GDM1 (cell line): ENCODE measurements around the gene SCARB1.

Source experiments
- DNase-seq: peaks from one replicate; lab custom pipeline; 2025; lab: John Stamatoyannopoulos, UW

SCARB1 gene

DNA sequence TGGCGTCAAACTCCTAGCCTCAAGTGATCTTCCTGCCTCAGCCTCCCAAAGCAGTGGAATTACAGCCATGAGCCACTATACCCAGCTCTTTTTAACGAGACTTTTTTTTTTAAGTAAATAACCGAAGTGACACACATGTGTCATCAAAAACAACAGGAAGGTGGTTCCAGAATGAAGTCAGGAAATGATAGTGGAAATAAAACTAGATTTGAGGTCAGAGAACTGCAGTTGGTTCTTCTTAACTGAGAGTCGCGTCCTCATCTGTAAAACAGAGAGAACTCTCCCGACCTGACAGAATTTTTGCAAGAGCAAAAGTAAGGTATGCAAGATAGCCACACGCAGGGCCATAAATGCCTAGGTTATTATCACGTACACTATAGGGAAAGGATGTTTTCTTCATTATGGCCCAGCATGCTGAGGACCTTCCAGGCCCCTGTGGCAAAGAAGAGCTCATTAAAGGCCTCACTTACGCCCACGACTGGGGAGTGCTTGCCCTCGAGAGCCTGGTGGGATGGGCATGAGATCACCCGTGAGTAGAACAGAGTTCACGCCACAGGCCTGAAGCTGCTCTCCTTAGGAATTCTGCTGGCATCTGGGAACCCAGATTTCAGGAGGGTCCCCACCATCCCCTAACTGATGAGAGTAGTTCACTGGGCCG lies 67.2 kb downstream of the SCARB1 start:
- DNase-seq = no peak

DNA sequence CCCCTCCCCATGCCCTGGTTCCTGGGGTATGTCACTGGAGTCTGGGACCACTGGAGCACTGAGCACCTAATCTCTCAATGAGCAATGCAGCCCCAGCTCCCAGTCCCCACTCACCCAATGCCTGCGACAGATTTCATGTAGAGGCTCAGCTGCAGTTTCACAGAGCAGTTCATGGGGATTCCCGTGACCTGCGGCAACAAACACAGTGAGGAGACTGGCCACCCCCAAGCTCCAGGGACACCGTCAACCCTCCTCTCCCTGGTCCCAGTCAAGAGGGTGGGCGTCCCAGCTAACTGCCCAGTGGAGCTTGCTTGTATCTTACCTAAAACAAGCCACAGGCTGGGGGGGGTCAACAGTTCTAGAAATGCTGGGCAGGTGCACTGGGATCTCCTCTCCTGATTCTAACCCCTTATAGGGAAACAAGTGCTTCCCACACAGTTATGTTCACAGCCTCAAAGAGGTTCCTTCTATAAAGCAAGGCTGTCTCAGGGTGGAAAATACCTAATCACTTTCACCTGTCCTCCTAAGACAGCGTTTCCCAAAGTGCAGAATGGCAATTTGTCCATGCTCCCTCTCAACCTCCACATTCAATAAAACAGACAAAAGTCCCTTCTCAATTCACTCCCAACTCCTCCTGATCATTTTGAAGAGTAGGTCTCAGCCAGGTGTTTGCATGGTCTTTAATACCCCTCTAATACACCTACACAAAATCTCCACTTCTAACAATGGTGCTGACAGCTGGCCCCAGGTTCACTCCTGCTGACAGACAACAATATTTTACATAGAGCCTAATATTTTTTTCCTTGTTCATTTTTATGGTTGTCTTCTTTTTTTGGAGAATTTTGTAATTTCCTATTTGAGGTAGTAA lies 68.3 kb downstream of the SCARB1 start:
- DNase-seq = no peak

DNA sequence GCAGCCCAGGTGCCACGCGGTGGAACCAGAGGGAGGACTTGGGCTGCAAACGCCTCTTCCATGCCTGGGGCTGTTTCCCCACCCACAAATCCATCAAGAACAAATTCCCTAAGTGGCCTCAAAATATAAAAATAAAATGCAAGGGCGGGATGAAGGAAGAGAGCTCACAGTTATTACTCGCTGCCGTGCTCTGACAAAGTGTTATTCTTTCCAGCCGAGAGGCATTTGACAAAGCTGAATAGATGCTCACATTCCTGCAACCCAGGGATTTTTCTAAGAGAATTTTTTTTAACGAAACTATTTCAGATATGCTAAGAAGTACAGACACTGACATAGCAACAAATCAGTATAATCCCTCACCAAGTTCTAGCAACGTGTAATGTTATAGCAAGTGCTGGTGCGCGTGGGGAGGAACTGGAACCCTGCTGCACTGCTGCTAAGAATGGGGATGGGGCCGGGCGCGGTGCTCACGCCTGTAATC lies 70.7 kb downstream of the SCARB1 start:
- DNase-seq = no peak

DNA sequence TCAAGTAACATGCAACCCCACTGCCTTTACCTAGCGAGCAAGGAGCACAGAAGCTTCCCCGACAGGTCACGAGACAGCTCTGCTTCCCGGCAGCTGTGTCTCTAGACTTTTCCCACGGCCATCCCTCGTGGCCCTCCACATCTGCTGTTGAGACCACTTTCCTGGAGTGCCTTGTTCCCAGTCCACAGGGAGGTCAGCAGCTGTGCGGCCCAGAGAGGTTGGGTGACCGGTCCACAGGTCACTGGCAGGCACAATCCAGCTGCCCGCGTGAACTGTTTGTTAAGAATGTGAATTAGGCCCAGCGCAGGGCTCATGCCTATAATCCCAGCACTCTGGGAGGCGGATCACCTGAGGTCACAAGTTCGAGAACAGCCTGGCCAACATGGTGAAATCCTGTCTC lies 71.5 kb downstream of the SCARB1 start:
- no peak for DNase-seq

DNA sequence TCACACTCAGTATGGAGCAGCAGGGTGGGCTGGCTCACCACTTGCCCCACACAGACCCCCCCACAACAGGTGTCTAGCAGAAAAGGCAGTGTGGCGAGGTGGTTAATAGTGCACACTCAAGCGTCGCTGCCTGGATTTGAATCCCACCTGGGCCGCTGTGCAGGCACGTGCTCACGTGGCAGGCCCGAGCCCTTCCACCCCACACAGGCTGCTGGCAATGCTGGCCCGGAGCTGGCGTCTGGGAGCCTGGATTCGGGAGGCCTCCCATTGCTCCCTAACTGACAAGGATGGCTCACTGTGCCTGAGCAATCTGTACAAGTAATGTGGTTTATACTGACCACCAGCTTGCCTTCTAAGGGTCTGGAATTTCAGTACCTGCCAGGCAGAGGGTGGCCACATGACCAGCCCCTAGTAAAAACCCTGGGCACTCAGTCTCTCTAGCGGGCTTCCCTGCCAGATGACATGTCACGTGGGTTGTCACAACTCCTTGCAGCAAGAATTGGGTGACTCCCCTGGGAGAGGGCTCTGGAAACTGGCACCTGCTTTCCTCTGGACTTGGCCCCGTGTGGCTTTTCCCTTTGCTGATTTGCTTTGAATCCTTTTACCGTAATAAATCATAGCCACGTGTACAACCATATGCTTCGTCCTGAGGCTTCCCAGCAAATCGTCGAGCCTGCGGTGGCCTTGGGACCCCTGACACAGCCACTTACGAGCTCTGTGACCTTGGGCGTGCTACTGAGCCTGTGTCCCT lies 72.8 kb downstream of the SCARB1 start:
- DNase-seq = no peak

DNA sequence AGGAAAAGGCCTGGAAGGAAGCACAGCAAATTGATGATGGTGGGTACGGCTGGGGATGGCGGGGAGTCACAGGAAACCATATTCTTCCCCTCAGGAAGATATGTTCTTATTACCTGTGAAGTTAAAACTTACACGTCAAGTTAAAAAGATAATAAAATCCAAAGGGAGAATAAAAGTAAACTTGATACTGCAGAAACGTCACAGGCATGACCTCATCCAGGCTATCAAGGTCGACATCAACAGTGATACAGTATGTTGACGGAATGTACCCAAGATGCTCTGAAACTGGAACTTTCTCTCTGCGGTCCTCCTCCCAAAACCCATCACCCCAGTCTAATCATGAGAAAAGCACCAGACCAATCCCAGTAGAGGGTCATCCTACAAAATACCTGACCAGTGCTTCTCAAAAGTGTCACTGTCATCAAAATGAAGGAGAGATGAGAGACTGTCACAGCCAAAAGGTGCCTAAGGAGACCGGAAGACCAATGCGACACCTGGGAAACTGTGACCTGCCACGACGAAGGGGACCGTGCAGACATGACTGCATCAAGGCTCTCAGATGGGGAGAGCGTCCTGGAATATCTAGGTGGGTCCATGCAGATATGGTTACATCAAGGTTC lies 74.6 kb downstream of the SCARB1 start:
- no peak for DNase-seq

DNA sequence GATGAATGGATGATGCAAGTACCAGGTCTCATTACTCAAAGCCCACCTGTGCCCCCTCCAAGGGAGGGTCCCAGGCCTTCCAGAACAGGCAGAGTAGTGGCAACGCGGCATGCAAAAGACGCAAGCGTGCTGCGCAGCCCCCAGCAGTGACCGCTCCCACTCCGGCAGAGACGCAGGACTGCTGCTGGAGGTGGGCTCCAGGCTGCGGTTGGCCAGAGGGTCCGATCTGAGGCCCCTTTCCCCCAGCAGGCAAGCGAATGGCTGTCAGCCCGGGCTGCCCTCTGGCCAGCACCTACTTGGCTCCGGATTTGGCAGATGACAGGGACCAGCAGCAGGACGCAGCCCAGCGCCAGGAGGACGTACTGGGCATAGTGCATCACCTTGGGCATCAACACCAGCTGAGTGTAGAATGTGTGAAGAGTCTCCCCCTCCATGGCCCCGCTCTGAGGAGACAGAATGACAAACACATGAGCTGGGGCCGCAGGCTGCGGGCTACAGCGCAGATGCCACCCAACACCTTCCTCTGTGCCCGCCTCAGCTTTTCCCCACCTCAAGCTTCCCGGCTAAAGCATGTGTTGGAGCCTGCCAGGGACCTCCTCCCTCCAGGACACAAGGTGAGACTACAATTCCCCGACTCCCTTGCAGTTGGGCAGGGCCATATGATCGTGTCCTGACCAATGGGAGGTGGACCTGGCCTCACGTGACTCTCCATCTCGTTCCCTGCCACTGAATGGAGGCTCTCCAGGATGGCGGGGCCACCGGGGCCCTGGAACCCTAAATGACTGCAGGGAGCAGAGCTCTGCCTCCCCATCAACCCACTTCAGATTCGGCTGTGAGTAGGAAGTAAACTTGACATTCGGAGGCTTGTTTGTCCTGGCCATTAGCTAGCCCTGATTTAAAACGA lies 77.4 kb downstream of the SCARB1 start:
- no peak for DNase-seq

DNA sequence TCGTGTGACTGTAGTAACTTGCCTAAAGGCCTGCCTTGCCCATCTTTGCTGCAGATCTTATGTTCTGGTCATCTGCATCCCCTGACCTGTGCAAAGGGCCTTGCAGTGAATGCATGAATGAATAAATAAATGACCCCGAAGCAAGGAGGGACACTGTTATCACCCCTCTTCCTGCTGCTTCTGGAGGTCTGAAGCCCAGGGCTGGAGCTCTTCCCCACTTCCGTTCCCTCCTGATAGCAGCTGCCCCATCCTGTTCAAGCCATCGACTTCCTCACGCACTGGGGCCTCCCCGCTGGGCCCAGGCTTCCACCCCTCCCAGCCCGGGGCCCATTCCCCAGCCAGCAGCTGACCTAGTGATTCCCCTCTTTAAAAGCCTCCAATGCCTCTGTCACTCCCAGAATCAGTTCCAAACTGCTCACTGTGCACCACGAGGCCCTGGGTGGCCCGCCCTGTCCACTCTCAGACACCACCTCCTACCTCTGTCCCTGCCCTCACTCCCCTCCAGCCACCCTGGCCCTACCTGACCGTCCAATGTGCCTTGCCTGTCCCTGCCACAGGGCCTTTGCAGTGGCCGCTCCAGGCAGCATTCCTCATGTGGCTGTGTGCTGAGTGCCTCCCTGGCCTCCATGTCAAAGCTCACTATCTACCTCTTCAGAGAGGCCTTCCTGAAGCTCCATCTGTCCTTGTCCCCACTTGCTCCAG lies 78.6 kb downstream of the SCARB1 start:
- no peak for DNase-seq

DNA sequence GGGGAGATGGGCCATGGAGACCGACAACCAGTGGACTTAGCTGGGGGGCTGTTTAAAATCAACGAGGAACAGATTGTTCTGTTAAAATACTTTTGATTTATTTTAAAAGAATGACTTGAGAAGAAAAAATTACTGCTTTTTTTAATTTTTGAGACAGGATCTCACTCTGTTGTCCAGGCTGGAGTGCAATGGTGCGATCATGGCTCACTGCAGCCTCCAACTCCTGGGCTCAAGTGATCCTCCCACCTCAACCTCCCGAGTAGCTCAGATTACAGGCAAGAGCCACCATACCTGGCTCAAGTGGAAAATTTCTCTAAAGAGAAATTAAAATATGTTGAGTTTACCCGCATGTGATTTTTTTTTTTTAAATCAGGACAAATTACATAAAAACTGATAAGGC lies 80.6 kb downstream of the SCARB1 start:
- no peak for DNase-seq

DNA sequence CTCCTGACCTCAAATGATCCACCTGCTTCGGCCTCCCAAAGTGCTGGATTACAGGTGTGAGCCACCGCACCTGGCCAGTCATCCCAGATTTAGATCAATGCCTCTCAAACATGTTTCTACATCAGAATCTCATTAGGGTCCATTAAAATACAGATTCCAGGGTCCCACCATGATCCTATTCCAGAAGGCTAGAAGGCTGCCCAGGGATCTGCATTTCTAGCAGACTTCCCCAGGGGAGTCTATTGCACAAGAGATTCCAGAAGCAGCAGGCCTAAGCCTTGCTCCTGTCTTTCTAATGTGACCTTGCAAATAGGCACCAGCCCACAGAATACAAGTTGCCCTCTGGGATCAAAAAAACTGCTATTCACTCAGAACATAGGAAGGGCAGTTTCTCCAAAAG lies 81.5 kb downstream of the SCARB1 start:
- DNase-seq = no peak

DNA sequence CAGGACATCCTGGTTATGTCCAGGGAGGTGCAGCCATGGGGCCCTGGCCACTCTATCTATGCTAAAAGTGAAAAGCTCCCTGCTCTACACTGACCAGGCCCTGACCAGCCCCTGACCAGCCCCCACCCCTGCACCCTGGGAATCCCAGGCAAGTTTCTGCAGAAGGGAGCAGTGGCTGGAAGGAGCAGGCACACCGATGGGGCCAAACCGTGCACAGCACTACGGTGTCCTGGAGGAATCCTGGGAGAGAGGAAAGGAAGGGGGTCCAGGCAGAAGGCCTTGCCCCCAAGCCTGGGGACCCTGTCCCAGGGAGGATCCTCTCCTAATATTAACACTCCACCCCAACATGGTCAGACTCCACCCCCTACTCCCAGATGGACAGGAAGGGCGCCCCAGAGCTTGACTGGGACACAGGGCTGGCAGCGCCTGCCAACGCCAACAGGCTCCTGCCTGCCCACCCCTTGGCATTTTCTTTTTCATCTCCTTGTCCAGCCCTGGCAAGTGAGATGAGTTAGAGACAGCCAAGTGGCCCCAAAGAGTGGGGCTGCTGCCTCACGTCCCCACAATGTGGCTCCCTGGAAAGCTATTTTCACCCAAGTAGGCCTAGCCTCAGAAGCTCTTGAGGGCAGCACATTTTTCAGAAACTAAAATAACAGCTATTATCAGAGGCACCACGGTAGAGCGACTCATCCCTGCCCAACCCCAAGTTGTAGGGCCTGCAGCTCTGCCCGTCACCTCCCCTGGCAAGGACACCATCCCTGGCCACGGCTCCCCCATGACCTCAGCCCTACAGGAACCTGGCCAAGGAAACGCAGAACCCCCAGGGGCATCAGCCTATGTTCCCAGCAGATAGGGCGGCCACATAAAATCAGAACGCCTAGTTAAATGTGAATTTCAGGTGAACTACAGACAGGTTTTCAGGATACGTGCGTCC lies 82.6 kb downstream of the SCARB1 start:
- DNase-seq = no peak

DNA sequence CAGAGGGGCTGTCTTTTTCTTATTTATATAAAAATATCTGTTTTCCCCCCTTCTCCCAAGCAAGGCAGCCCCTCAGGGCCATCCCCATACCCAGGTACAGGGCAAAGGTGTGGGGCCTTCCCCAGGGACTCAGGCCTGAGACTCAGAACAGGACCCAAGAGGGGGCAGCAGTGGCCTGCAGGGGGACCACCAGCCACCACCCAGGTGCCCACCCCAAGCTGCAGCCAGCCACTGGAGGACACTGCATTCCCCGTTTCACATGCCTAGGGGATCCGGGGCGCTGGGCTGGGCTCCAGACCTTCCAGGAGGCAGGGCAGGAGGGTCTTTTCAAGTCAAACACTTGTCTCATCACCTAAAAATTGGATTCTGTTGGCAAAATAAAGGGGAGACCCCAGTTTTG lies 83.3 kb downstream of the SCARB1 start:
- no peak for DNase-seq

DNA sequence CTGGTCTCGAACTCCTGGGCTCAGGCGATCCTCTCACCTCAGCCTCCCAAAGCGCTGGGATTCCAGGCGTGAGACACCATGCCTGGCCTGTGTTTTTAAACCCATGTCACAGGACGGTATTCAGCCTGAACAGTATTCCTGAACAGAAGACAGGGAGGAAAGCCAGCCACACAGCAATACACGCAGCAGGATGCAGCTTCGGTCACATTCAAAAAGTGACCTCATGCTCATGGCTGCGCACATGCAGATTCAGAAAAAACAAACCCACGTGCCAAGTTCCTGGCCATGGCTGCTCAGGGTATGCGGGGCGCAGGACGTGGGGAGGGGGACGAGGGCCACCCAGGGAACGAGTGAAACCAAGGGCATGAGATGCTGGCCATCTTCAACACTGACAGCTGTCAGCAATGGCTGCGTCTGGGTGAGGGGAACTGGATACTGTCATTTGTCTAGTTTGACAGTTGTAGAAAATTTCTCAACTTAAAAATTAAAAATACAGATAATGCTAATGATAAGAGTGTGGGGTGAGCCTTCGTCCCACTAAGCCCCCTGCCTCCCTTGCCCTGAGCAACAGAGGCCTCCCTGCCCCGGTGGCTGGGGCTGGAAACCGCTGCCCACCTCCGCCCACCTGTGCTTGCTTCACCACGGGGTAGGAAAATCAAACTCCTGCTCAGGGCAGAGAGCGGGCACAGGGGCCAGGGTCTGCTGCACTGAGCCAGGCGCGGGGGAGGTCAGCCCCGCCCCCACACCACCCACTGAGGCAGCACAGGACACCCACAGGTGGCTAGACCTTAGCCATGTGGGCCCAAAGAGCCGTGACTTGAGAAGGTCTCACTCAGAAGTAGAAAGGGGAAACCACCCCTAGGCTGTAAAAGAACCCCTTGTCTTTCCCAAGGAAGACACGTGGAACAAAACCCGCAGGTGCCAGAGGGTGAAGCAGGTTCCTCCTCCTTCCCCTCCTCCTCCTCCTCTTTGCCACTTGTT lies 84.2 kb downstream of the SCARB1 start:
- no peak for DNase-seq

DNA sequence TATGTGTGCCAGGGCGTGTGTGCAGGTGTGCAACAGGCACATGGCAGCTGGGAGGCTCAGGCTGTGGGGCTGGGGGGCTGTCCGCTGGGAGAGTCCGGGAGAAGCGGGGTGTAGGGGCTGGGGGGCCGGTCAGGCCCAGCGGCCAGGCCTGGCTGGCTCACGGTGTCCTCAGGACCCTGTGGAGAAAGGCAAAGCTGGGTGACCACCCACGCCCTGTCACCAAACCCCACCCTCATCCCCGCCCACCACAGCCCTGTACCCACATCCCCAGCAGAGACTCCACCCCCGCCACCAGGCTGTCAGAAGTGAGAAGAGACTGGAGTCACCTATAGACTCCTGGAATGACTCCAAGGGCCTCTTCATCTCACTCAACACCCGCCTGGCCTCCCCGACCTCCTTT lies 85.3 kb downstream of the SCARB1 start:
- no peak for DNase-seq

DNA sequence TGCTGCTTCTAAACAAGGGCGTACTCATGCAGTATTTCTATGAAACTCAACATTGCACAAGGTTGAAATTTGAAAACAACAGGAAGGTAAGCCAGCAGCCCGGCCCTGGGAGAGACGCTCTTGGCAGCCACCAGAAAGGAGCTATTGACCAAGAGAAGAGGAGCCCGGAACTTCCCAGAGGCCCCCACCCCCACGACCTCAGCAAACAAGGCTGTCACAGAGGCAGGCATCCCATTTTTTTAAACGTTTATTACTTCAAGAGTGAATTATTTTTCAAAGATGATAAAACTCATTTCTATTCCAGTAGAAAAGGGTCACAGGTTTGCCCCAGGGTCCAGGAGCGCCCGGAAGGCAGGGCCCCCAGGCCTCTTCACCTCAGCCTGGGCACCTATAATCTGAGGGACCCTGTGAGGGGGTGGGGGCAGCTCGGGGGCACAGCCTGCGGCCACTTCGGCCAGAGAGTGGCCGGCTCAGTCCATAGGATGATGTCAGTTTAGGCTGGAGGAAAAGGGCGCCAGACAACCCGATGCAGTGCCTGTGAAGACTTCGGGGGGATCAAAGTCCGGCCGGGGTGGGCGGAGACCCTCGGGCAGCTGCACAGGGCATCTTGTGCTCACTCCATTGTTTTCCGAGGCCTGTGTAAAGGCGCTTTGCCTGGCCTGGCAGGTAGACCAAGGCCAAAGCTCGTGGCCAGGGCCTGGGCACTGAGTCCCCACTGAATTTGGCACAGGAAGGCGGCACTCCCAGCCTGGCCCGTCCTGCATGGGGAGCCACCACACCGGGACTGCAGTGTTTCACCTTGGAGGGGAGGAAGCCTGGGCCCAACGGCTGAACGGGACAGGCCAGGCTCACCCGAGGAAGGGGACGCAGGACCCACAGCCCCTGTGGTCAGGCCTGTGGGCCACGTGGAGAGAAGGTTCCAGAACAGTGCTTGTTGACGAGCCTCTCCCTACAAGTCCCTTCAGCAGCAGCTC lies 86.0 kb downstream of the SCARB1 start:
- DNase-seq = no peak

DNA sequence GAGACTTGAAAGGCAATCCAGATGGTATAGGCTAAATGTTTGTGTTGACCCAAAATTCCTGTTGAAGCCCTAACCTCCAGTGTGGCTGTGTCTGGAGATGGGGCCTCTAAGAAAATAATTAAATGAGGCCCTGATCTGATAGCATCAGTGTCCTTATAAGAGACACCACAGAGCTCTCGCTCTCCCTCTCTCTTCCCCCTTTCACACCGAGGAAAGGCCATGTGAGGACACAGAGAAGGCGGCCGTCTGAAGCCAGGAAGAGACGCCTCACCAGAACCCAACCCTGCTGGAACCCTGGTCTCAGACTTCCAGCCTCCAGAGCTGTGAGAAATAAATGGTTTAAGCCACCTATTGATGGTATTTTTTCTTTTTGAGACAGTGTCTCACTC lies 87.5 kb downstream of the SCARB1 start:
- no peak for DNase-seq
